HCT116 (cell line): ENCODE data around the gene ZNRF3. TPM values are rescaled to one million over a fixed set of nuclear protein-coding genes. Genes with fewer than 3 reads are reported as not detected.

ENCODE experiments used
- ATAC-seq: fragments of 200-7000 bp; cut with Tn5 transposase; 2 replicates; pipeline ENCODE4 v1.9.1; 2020; ENCODE audit warnings: mild to moderate bottlenecking, moderate library complexity
- BruUV-seq: library from RNA; stranded (reverse); fragments of 400-500 nt; replicated peaks from 2 replicates; lab custom pipeline; 2021; lab: Mats Ljungman, UMichigan
- CTCF ChIA-PET: fragments of 300-600 bp; sonication (Branson Sonifier 250); formaldehyde crosslinking; loops from one replicate; lab custom pipeline; 2021; ENCODE audit warnings: antibody characterized with exemption; lab: Charles Lee
- POLR2A ChIA-PET: fragments of 300-600, 350-600 bp; sonication (Branson Sonifier 250); formaldehyde crosslinking; loops from one replicate; lab custom pipeline; 2021; ENCODE audit warnings: antibody characterized with exemption; lab: Charles Lee
- RAD21 ChIA-PET, 2 experiments: fragments of 300-600 bp; sonication (Branson Sonifier 250); formaldehyde crosslinking; loops; one replicate each; lab custom pipeline; 2023; ENCODE audit warnings: low total read pairs in 2 of 2; ENCODE audit not compliant: uncharacterized antibody in 2 of 2, unreplicated experiment in 2 of 2, low non-redundant PET in 1 of 2; lab: Charles Lee
- DNase-seq: peaks from one replicate; pipeline ENCODE4 v3.0.0-alpha.2; 2010; ENCODE audit warnings: low read depth, low spot score
- H2AFZ ChIP-seq: fragments of 200-600 bp; shearing (Covaris generic), sonication (generic); 2 replicates; pipeline ENCODE4 v1.6.1; 2017; ENCODE audit warnings: low read depth, mixed run types, mixed read lengths, antibody characterized with exemption, low read length; ENCODE audit not compliant: poor library complexity, severe bottlenecking
- H3K27ac ChIP-seq: 2 replicates; pipeline ENCODE4 v1.5.1; 2012; ENCODE audit warnings: low read depth, low read length
- H3K27me3 ChIP-seq: fragments of 200-600 bp; sonication (generic); 2 replicates; pipeline ENCODE4 v1.6.1; 2016; ENCODE audit warnings: mixed run types, low read length, mixed read lengths; ENCODE audit not compliant: insufficient read depth
- H3K36me3 ChIP-seq, 2 experiments: fragments of 200-500 bp in 1 of 2; fragments of 200-600 bp in 1 of 2; sonication (Bioruptor generic) in 1 of 2; sonication (generic) in 1 of 2; 2 replicates each; pipeline versions ENCODE4 v1.5.1 to v1.6.1; 2014 to 2016; ENCODE audit warnings: low read length in 2 of 2, inconsistent platforms in 1 of 2, mixed read lengths in 1 of 2, mixed run types in 1 of 2; ENCODE audit not compliant: insufficient read depth in 2 of 2, control insufficient read depth in 1 of 2
- H3K4me1 ChIP-seq, 2 experiments: fragments of 200-600 bp in 1 of 2; sonication (generic) in 1 of 2; 2 replicates each; pipeline versions ENCODE4 v1.5.1 to v1.6.1; 2012 to 2017; ENCODE audit warnings: low read length in 2 of 2, inconsistent platforms in 1 of 2, mild to moderate bottlenecking in 1 of 2, mixed read lengths in 1 of 2, mixed run types in 1 of 2, moderate library complexity in 1 of 2; ENCODE audit not compliant: insufficient read depth in 2 of 2, control insufficient read depth in 1 of 2
- H3K4me2 ChIP-seq: fragments of 200-600 bp; sonication (generic); 2 replicates; pipeline ENCODE4 v1.6.1; 2017; ENCODE audit warnings: mixed run types, low read length, mixed read lengths
- H3K4me3 ChIP-seq, 2 experiments: fragments of 200-600 bp in 1 of 2; sonication (generic) in 1 of 2; replicated peaks in 1 of 2; 2 replicates each; pipeline ENCODE4 v1.5.1; 2011 to 2016; ENCODE audit warnings: low read length in 2 of 2, control low read depth in 1 of 2, low read depth in 1 of 2, mild to moderate bottlenecking in 1 of 2, mixed read lengths in 1 of 2, mixed run types in 1 of 2
- H3K79me2 ChIP-seq: fragments of 200-600 bp; sonication (generic); 2 replicates; pipeline ENCODE4 v1.6.1; 2017; ENCODE audit warnings: mild to moderate bottlenecking, mixed run types, low read length, moderate library complexity, mixed read lengths; ENCODE audit not compliant: insufficient read depth
- H3K9ac ChIP-seq: fragments of 200-600 bp; sonication (generic); 2 replicates; pipeline ENCODE4 v1.6.1; 2016; ENCODE audit warnings: low read length, mixed read lengths
- H3K9me2 ChIP-seq: fragments of 200-600 bp; sonication (generic), shearing (Covaris generic); 2 replicates; pipeline ENCODE4 v1.6.1; 2017; ENCODE audit warnings: mixed run types, mild to moderate bottlenecking, moderate library complexity; ENCODE audit not compliant: insufficient read depth
- H3K9me3 ChIP-seq, 2 experiments: fragments of 200-500 bp in 1 of 2; fragments of 200-600 bp in 1 of 2; sonication (Bioruptor generic) in 1 of 2; sonication (generic) in 1 of 2; 2 replicates each; pipeline ENCODE4 v1.6.1; 2014 to 2017; ENCODE audit warnings: low read length in 2 of 2, mixed read lengths in 2 of 2, inconsistent platforms in 1 of 2, low read depth in 1 of 2, mild to moderate bottlenecking in 1 of 2, mixed run types in 1 of 2, moderate library complexity in 1 of 2; ENCODE audit not compliant: control insufficient read depth in 1 of 2, insufficient read depth in 1 of 2
- H4K20me1 ChIP-seq: fragments of 200-600 bp; sonication (generic), shearing (Covaris generic); 2 replicates; pipeline ENCODE4 v1.6.1; 2017; ENCODE audit warnings: mixed run types, mild to moderate bottlenecking, moderate library complexity; ENCODE audit not compliant: insufficient read depth
- ATF3 ChIP-seq: IDR thresholded peaks from 2 replicates; pipeline ENCODE4 v1.6.1; 2012
- CBX3 ChIP-seq: IDR thresholded peaks from 2 replicates; pipeline ENCODE4 v1.6.1; 2012; ENCODE audit warnings: low read depth
- CEBPB ChIP-seq: IDR thresholded peaks from 2 replicates; pipeline ENCODE4 v1.6.1; 2012; ENCODE audit warnings: low read depth
- ELF1 ChIP-seq: IDR thresholded peaks from 2 replicates; pipeline ENCODE4 v1.6.1; 2012; ENCODE audit warnings: low read depth, borderline replicate concordance
- EZH2 ChIP-seq: fragments of 200-600 bp; sonication (generic); IDR thresholded peaks from 2 replicates; pipeline ENCODE4 v1.6.1; 2017; ENCODE audit warnings: antibody characterized with exemption, mixed run types
- EZH2phosphoT487 ChIP-seq: fragments of 200-600 bp; IDR thresholded peaks from 2 replicates; pipeline ENCODE4 v1.6.1; 2018; ENCODE audit warnings: antibody characterized with exemption, borderline replicate concordance
- FOSL1 ChIP-seq: IDR thresholded peaks from 2 replicates; pipeline ENCODE4 v1.6.1; 2012; ENCODE audit warnings: low read depth
- JUND ChIP-seq: IDR thresholded peaks from 2 replicates; pipeline ENCODE4 v1.6.1; 2012
- POLR2A ChIP-seq: IDR thresholded peaks from 2 replicates; pipeline ENCODE4 v1.7.0; 2011; ENCODE audit warnings: borderline replicate concordance; ENCODE audit not compliant: insufficient read depth, insufficient read length; ENCODE audit errors: extremely low read depth
- POLR2AphosphoS5 ChIP-seq: IDR thresholded peaks from 2 replicates; pipeline ENCODE4 v1.6.1; 2011; ENCODE audit warnings: mild to moderate bottlenecking, low read depth, low read length, moderate library complexity
- RAD21 ChIP-seq: IDR thresholded peaks from 2 replicates; pipeline ENCODE4 v1.6.1; 2012; ENCODE audit warnings: low read depth, mild to moderate bottlenecking
- SIN3A ChIP-seq: IDR thresholded peaks from 2 replicates; pipeline ENCODE4 v1.6.1; 2012; ENCODE audit warnings: low read depth
- SP1 ChIP-seq: IDR thresholded peaks from 2 replicates; pipeline ENCODE4 v1.6.1; 2012; ENCODE audit warnings: low read depth
- SRF ChIP-seq: IDR thresholded peaks from 2 replicates; pipeline ENCODE4 v1.6.1; 2012; ENCODE audit warnings: low read depth
- TCF7L2 ChIP-seq: IDR thresholded peaks from 2 replicates; pipeline ENCODE4 v1.7.0; 2011; ENCODE audit warnings: borderline replicate concordance, inconsistent platforms; ENCODE audit not compliant: insufficient read depth, insufficient read length; ENCODE audit errors: extremely low read depth
- ZFX ChIP-seq: fragments of 450-650 bp; IDR thresholded peaks from 2 replicates; pipeline ENCODE4 v1.6.1; 2017
- ZNF274 ChIP-seq: fragments of 200-500 bp; sonication (Bioruptor generic); IDR thresholded peaks from 2 replicates; pipeline ENCODE4 v1.6.1; 2014; ENCODE audit warnings: mild to moderate bottlenecking, low read depth, low read length, inconsistent platforms
- intact Hi-C: fragments of 100-400 bp; cut with micrococcal nuclease; formaldehyde crosslinking; loops from 2 replicates; pipeline ENCODE4 v1.10.0; 2022
- total RNA-seq: library from RNA; stranded (reverse); gene quantifications from one replicate; pipeline ENCODE4 v1.2.1, GENCODE V29; 2021; ENCODE audit not compliant: unreplicated experiment
- TF ChIP-seq, protein P1 (sequence below): IDR thresholded peaks from 2 replicates; pipeline ENCODE4 v1.6.1; 2012
- TF ChIP-seq, protein P2 (sequence below): IDR thresholded peaks from 2 replicates; pipeline ENCODE4 v1.6.1; 2011; ENCODE audit warnings: mild to moderate bottlenecking, low read length, moderate library complexity; ENCODE audit not compliant: insufficient replicate concordance; ENCODE audit errors: extremely low read depth

The ZNRF3 gene
- total RNA-seq, 1 experiment from 2014 or later, result 12.2 TPM

- CTCF ChIA-PET, result no interaction called here
- H3K9ac ChIP-seq, result no peak overlapping the region
- RAD21 ChIA-PET, result no interaction called here
- H4K20me1 ChIP-seq, result no peaks in the 10 kb centered on the region; the same call in 1 of the 2 replicates
- no TSS peak for BruUV-seq
- H3K4me2 ChIP-seq, result no peak overlapping the region
- intact Hi-C loops, result no loop called here
- DNase-seq (no peak), ATAC-seq (no peak)
- no peak overlapping the region for H2AFZ ChIP-seq
- H3K9me3 ChIP-seq, result no peaks in the 10 kb centered on the region
- peaks cover 0 to 3% of the 10 kb centered on the region in 2 experiments; a peak in 1 of 4 replicates for H3K36me3 ChIP-seq
- POLR2A ChIA-PET, result no interaction called here
- H3K79me2 ChIP-seq, result peaks cover 58% of the 10 kb centered on the region
- no peaks in the 10 kb centered on the region for H3K27me3 ChIP-seq
- H3K4me3 ChIP-seq, result no peak overlapping the region
- peaks cover 17 to 26% of the 10 kb centered on the region in 2 experiments; a peak in 3 of 4 replicates for H3K4me1 ChIP-seq
- H3K27ac ChIP-seq, result no peak overlapping the region
- H3K9me2 ChIP-seq, result no peaks in the 10 kb centered on the region
- TF ChIP-seq ZNF274 (no peak), TCF7L2 (no peak), EZH2 (no peak), SP1 (no peak), CEBPB (no peak), JUND (no peak), POLR2A (no peak), ATF3 (no peak), POLR2AphosphoS5 (no peak), RAD21 (no peak), ZFX (no peak)
Observed at GRCh38 chr22:28955817-28956216, 72.4 kb downstream of the ZNRF3 start.

GRCh38 chr22:28956506-28956905 is 73.1 kb downstream of the ZNRF3 start:
- Histone ChIP-seq H3K27ac (no peak overlapping the region), H3K9me3 (no peaks in the 10 kb centered on the region), H3K27me3 (no peaks in the 10 kb centered on the region), H3K79me2 (peaks cover 58% of the 10 kb centered on the region), H3K9ac (no peak overlapping the region), H3K4me3 (no peak overlapping the region), H3K4me1 (peaks cover 17 to 25% of the 10 kb centered on the region in 2 experiments; a peak in 3 of 4 replicates), H3K36me3 (peaks cover 0 to 3% of the 10 kb centered on the region in 2 experiments; a peak in 1 of 4 replicates), H3K9me2 (no peaks in the 10 kb centered on the region), H3K4me2 (no peak overlapping the region), H4K20me1 (no peaks in the 10 kb centered on the region; the same call in 1 of the 2 replicates), H2AFZ (no peak overlapping the region)
- CTCF ChIA-PET, result no interaction called here
- intact Hi-C loops, result no loop called here
- no peak for DNase-seq
- ATAC-seq, result no peak
- POLR2A ChIA-PET, result no interaction called here
- BruUV-seq, result no TSS peak
- RAD21 ChIA-PET, result no interaction called here
- no peak for TF ChIP-seq JUND
- no peak for TF ChIP-seq ZNF274
- no peak for TF ChIP-seq POLR2A
- TF ChIP-seq EZH2phosphoT487, result no peak
- TF ChIP-seq FOSL1, result no peak
- no peak for TF ChIP-seq ELF1
- TF ChIP-seq, protein P1, sequence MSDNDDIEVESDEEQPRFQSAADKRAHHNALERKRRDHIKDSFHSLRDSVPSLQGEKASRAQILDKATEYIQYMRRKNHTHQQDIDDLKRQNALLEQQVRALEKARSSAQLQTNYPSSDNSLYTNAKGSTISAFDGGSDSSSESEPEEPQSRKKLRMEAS, result no peak
- no peak for TF ChIP-seq ZFX
- TF ChIP-seq TCF7L2, result no peak
- no peak for TF ChIP-seq SIN3A
- no peak for TF ChIP-seq ATF3
- no peak for TF ChIP-seq CBX3
- TF ChIP-seq CEBPB, result no peak
- TF ChIP-seq SRF, result no peak
- TF ChIP-seq, protein P2, sequence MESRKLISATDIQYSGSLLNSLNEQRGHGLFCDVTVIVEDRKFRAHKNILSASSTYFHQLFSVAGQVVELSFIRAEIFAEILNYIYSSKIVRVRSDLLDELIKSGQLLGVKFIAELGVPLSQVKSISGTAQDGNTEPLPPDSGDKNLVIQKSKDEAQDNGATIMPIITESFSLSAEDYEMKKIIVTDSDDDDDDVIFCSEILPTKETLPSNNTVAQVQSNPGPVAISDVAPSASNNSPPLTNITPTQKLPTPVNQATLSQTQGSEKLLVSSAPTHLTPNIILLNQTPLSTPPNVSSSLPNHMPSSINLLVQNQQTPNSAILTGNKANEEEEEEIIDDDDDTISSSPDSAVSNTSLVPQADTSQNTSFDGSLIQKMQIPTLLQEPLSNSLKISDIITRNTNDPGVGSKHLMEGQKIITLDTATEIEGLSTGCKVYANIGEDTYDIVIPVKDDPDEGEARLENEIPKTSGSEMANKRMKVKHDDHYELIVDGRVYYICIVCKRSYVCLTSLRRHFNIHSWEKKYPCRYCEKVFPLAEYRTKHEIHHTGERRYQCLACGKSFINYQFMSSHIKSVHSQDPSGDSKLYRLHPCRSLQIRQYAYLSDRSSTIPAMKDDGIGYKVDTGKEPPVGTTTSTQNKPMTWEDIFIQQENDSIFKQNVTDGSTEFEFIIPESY, result no peak
- TF ChIP-seq EZH2, result no peak
- no peak for TF ChIP-seq SP1
- no peak for TF ChIP-seq RAD21
- no peak for TF ChIP-seq POLR2AphosphoS5
